DOHH2 (cell line): ENCODE data around the gene SMTNL1.

Source experiments
- H3F3A ChIP-seq: fragments of 200-600 bp; sonication (generic), shearing (Covaris generic); 2 replicates; pipeline ENCODE4 v1.6.0; 2016; ENCODE audit warnings: antibody characterized with exemption, mild to moderate bottlenecking; ENCODE audit not compliant: control insufficient read depth, insufficient read depth
- H3K27ac ChIP-seq: fragments of 200-600 bp; sonication (generic); 2 replicates; pipeline ENCODE4 v1.5.1; 2014; ENCODE audit warnings: low read depth, mild to moderate bottlenecking, low read length, moderate library complexity
- H3K27me3 ChIP-seq: fragments of 200-600 bp; sonication (generic); 2 replicates; pipeline ENCODE4 v1.6.1; 2014; ENCODE audit warnings: mild to moderate bottlenecking, low read length, mixed read lengths; ENCODE audit not compliant: control insufficient read depth
- H3K36me3 ChIP-seq: fragments of 200-600 bp; sonication (generic); 2 replicates; pipeline ENCODE4 v1.6.1; 2014; ENCODE audit warnings: mild to moderate bottlenecking, low read length, moderate library complexity, mixed read lengths; ENCODE audit not compliant: control insufficient read depth
- H3K4me1 ChIP-seq: fragments of 200-600 bp; sonication (generic); 2 replicates; pipeline ENCODE4 v1.6.1; 2014; ENCODE audit warnings: mild to moderate bottlenecking, low read length, mixed read lengths; ENCODE audit not compliant: control insufficient read depth
- H3K4me2 ChIP-seq: fragments of 200-600 bp; sonication (generic); 2 replicates; pipeline ENCODE4 v1.6.0; 2014; ENCODE audit warnings: mild to moderate bottlenecking, low read length, moderate library complexity
- H3K4me3 ChIP-seq: fragments of 200-600 bp; sonication (generic); 2 replicates; pipeline ENCODE4 v1.5.1; 2014; ENCODE audit warnings: mild to moderate bottlenecking, low read length, mixed read lengths
- H3K79me2 ChIP-seq: fragments of 200-600 bp; sonication (generic); 2 replicates; pipeline ENCODE4 v1.6.1; 2014; ENCODE audit warnings: mild to moderate bottlenecking, low read length, mixed read lengths; ENCODE audit not compliant: control insufficient read depth
- H3K9me2 ChIP-seq: fragments of 200-600 bp; sonication (generic); replicated peaks from 2 replicates; pipeline ENCODE4 v1.6.1; 2014; ENCODE audit warnings: mild to moderate bottlenecking, low read length, mixed read lengths; ENCODE audit not compliant: control insufficient read depth
- H3K9me3 ChIP-seq: fragments of 200-600 bp; sonication (generic); 2 replicates; pipeline ENCODE4 v1.6.1; 2014; ENCODE audit warnings: antibody characterized with exemption, low read length, mixed read lengths; ENCODE audit not compliant: control insufficient read depth, insufficient read depth
- H4K20me1 ChIP-seq: fragments of 200-600 bp; sonication (generic); 2 replicates; pipeline ENCODE4 v1.6.0; 2014; ENCODE audit warnings: low read depth, mild to moderate bottlenecking, antibody characterized with exemption, low read length, moderate library complexity; ENCODE audit not compliant: control insufficient read depth, insufficient read depth
- EZH2phosphoT487 ChIP-seq: fragments of 200-600 bp; sonication (generic); IDR thresholded peaks from 2 replicates; pipeline ENCODE4 v1.6.1; 2017; ENCODE audit warnings: borderline replicate concordance, mild to moderate bottlenecking, antibody characterized with exemption, low read length, moderate library complexity, mixed read lengths
- TF ChIP-seq, protein P1 (sequence below): fragments of 200-600 bp; sonication (generic); IDR thresholded peaks from one replicate; pipeline ENCODE4 v1.5.1; 2014; ENCODE audit warnings: antibody characterized with exemption, mild to moderate bottlenecking, low read depth, low read length; ENCODE audit not compliant: poor library complexity, severe bottlenecking

Gene SMTNL1

DNA sequence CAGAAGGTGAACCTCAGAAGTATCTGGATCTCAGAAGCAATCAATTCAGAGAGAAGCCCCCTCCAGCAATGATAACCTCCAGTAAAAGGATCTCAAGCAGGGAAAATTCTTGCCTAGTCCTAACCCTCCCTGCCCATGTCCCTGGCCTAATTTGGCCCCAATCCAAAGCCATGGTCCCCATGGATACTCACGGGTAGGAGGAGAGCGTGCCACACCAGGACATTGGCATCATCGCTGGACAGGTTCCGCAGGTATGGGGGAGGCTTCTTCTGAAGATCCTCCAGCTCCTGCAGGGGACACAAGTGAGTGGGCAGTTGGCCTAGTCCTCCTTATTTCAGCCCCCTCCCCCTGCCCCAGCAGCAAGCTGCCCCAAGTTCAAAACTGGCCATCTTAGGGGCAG, 22.8 kb downstream of the SMTNL1 start:
- no peaks in the 10 kb centered on the region for H4K20me1 ChIP-seq
- no peaks in the 10 kb centered on the region for H3K9me2 ChIP-seq
- H3F3A ChIP-seq: no peaks in the 10 kb centered on the region
- no peaks in the 10 kb centered on the region for H3K27me3 ChIP-seq
- H3K36me3 ChIP-seq: no peaks in the 10 kb centered on the region
- no peaks in the 10 kb centered on the region for H3K9me3 ChIP-seq
- H3K4me3 ChIP-seq: no peak overlapping the region
- TF ChIP-seq EZH2phosphoT487: no peak
- TF ChIP-seq, protein P1, sequence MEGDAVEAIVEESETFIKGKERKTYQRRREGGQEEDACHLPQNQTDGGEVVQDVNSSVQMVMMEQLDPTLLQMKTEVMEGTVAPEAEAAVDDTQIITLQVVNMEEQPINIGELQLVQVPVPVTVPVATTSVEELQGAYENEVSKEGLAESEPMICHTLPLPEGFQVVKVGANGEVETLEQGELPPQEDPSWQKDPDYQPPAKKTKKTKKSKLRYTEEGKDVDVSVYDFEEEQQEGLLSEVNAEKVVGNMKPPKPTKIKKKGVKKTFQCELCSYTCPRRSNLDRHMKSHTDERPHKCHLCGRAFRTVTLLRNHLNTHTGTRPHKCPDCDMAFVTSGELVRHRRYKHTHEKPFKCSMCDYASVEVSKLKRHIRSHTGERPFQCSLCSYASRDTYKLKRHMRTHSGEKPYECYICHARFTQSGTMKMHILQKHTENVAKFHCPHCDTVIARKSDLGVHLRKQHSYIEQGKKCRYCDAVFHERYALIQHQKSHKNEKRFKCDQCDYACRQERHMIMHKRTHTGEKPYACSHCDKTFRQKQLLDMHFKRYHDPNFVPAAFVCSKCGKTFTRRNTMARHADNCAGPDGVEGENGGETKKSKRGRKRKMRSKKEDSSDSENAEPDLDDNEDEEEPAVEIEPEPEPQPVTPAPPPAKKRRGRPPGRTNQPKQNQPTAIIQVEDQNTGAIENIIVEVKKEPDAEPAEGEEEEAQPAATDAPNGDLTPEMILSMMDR: no peak
- no peak overlapping the region for H3K27ac ChIP-seq
- no peak overlapping the region for H3K4me2 ChIP-seq
- no peaks in the 10 kb centered on the region for H3K4me1 ChIP-seq
- H3K79me2 ChIP-seq: no peaks in the 10 kb centered on the region

GRCh38 chr11:57562596-57562995, 25.2 kb downstream of the SMTNL1 start:
- Histone ChIP-seq H3K9me3 (no peaks in the 10 kb centered on the region), H3K9me2 (no peaks in the 10 kb centered on the region), H3K36me3 (no peaks in the 10 kb centered on the region), H4K20me1 (no peaks in the 10 kb centered on the region), H3K27ac (no peak overlapping the region), H3K4me1 (peaks cover 12% of the 10 kb centered on the region), H3K4me3 (no peak overlapping the region), H3K27me3 (peaks cover 5% of the 10 kb centered on the region), H3F3A (no peaks in the 10 kb centered on the region), H3K79me2 (no peaks in the 10 kb centered on the region), H3K4me2 (no peak overlapping the region)
- no peak for TF ChIP-seq EZH2phosphoT487
- TF ChIP-seq, protein P1: no peak

DNA sequence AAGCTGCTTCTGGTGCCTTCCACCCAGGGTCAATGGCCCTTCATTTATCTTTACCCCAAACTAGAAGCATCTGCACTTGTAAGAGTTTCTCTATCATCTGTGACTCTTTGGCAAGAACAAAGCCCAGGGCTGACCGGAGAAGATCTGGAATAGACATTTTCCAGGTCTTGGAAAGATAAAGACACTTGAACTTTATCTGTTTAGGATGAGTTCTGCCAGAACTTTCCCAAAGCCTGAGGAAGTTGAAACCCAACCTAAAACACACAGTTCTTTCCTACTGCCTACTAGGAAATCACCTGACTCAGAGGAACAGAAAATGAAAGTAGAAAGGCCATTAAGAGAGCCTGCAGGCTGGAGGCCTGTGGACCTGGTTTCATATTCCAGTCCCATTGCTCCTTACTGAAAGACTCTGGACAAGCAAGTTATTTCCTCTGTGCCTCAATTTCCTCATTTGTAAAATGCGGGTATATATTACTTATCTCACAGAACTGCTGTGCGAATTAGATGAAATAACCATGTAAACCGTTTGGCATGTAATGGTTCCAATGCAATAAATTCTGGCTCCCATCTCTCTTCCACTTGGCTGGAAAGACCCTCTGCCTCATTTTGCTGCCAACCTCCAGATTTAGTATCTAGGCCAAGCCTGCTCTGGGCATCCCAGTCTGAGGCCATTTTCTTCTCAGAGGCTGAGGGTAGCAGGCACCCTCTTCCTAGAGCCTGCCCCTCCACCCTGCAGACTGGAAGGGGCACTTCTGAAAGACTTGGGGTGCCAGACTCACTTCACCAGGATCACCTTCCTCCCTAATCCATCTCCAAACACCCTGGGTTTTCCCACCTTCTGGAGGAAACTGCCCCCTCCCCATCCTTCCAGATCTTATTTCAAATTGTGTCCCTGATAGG, 28.9 kb downstream of the SMTNL1 start:
- Histone ChIP-seq H3K79me2 (no peaks in the 10 kb centered on the region), H3K4me1 (peaks cover 16% of the 10 kb centered on the region), H3K27me3 (peaks cover 5% of the 10 kb centered on the region), H3K9me2 (no peaks in the 10 kb centered on the region), H3K36me3 (no peaks in the 10 kb centered on the region), H4K20me1 (no peaks in the 10 kb centered on the region), H3K9me3 (no peaks in the 10 kb centered on the region), H3K4me3 (0 out of 2 replicates have a peak overlapping the region, but pooled peaks have one; percentile 9), H3K4me2 (peak overlapping the region; percentile 25), H3F3A (no peaks in the 10 kb centered on the region), H3K27ac (no peak overlapping the region)
- no peak for TF ChIP-seq EZH2phosphoT487
- TF ChIP-seq, protein P1: no peak
